Astrocyte (in vitro differentiated cells and primary cell): ENCODE measurements around the gene NDOR1. TPM values are rescaled to one million over a fixed set of nuclear protein-coding genes. Genes with fewer than 3 reads are reported as not detected.

Experiments used
- DNase-seq: peaks from one replicate; pipeline ENCODE4 v3.0.0-alpha.2; 2010; ENCODE audit warnings: low read depth
- FAIRE-seq: peaks from 2 replicates; lab custom pipeline; 2011; peaks lifted over from hg19 to GRCh38; lab: Jason Lieb, UNC
- H2AFZ ChIP-seq: 2 replicates; pipeline ENCODE4 v1.6.0; 2012; ENCODE audit warnings: low read depth, low read length, inconsistent platforms
- H3K27ac ChIP-seq: 2 replicates; pipeline ENCODE4 v1.5.1; 2011; ENCODE audit warnings: low read depth, low read length, inconsistent platforms
- H3K27me3 ChIP-seq: 2 replicates; pipeline ENCODE4 v1.6.0; 2011; ENCODE audit warnings: low read length, inconsistent platforms; ENCODE audit not compliant: insufficient read depth
- H3K36me3 ChIP-seq: 2 replicates; pipeline ENCODE4 v1.5.1; 2011; ENCODE audit warnings: low read length, inconsistent platforms; ENCODE audit not compliant: insufficient read depth
- H3K4me1 ChIP-seq: 2 replicates; pipeline ENCODE4 v1.5.1; 2011; ENCODE audit warnings: low read length, inconsistent platforms; ENCODE audit not compliant: insufficient read depth
- H3K4me2 ChIP-seq: 2 replicates; pipeline ENCODE4 v1.6.0; 2012; ENCODE audit warnings: low read length, inconsistent platforms
- H3K4me3 ChIP-seq: 2 replicates; pipeline ENCODE4 v1.5.1; 2011; ENCODE audit warnings: low read depth, mild to moderate bottlenecking, low read length, inconsistent platforms; ENCODE audit not compliant: insufficient read depth
- H3K79me2 ChIP-seq: 2 replicates; pipeline ENCODE4 v1.6.0; 2012; ENCODE audit warnings: mild to moderate bottlenecking, low read length, inconsistent platforms; ENCODE audit not compliant: insufficient read depth
- H3K9ac ChIP-seq: 2 replicates; pipeline ENCODE4 v1.6.0; 2012; ENCODE audit warnings: mild to moderate bottlenecking, low read length, inconsistent platforms
- H3K9me3 ChIP-seq: 2 replicates; pipeline ENCODE4 v1.5.1; 2012; ENCODE audit warnings: low read depth, mild to moderate bottlenecking, low read length, inconsistent platforms; ENCODE audit not compliant: insufficient read depth
- H4K20me1 ChIP-seq: 2 replicates; pipeline ENCODE4 v1.6.0; 2012; ENCODE audit warnings: low read length, inconsistent platforms; ENCODE audit not compliant: insufficient read depth
- H3K27ac Mint-ChIP-seq: one replicate; pipeline ENCODE4 v1.8.0; 2021; ENCODE audit warnings: mild to moderate bottlenecking, mixed read lengths; ENCODE audit not compliant: unreplicated experiment
- H3K27me3 Mint-ChIP-seq: one replicate; pipeline ENCODE4 v1.8.0; 2021; ENCODE audit warnings: low read depth, mixed read lengths; ENCODE audit not compliant: unreplicated experiment
- H3K36me3 Mint-ChIP-seq: one replicate; pipeline ENCODE4 v1.8.0; 2021; ENCODE audit warnings: low read depth, mixed read lengths; ENCODE audit not compliant: unreplicated experiment
- H3K4me1 Mint-ChIP-seq: one replicate; pipeline ENCODE4 v1.8.0; 2021; ENCODE audit warnings: low read depth, mixed read lengths; ENCODE audit not compliant: unreplicated experiment
- H3K4me3 Mint-ChIP-seq: one replicate; pipeline ENCODE4 v1.8.0; 2021; ENCODE audit warnings: mild to moderate bottlenecking, moderate library complexity, mixed read lengths; ENCODE audit not compliant: unreplicated experiment
- H3K9me3 Mint-ChIP-seq: one replicate; pipeline ENCODE4 v1.8.0; 2021; ENCODE audit warnings: mild to moderate bottlenecking, mixed read lengths; ENCODE audit not compliant: unreplicated experiment
- EZH2 ChIP-seq: IDR thresholded peaks from 2 replicates; pipeline ENCODE4 v1.6.1; 2012; ENCODE audit warnings: mild to moderate bottlenecking, low read length, inconsistent platforms; ENCODE audit not compliant: insufficient read depth
- total RNA-seq: library from RNA; stranded (reverse); gene quantifications from 2 replicates; pipeline ENCODE4 v1.2.1, GENCODE V29; 2021
- TF ChIP-seq, protein P1 (sequence below): IDR thresholded peaks from 2 replicates; pipeline ENCODE4 v1.5.1; 2011; ENCODE audit warnings: low read depth, mild to moderate bottlenecking, inconsistent platforms, low read length, moderate library complexity; ENCODE audit not compliant: insufficient read depth

The NDOR1 gene
- total RNA-seq, 1 donor from 2014 or later: 14.5 TPM

DNA sequence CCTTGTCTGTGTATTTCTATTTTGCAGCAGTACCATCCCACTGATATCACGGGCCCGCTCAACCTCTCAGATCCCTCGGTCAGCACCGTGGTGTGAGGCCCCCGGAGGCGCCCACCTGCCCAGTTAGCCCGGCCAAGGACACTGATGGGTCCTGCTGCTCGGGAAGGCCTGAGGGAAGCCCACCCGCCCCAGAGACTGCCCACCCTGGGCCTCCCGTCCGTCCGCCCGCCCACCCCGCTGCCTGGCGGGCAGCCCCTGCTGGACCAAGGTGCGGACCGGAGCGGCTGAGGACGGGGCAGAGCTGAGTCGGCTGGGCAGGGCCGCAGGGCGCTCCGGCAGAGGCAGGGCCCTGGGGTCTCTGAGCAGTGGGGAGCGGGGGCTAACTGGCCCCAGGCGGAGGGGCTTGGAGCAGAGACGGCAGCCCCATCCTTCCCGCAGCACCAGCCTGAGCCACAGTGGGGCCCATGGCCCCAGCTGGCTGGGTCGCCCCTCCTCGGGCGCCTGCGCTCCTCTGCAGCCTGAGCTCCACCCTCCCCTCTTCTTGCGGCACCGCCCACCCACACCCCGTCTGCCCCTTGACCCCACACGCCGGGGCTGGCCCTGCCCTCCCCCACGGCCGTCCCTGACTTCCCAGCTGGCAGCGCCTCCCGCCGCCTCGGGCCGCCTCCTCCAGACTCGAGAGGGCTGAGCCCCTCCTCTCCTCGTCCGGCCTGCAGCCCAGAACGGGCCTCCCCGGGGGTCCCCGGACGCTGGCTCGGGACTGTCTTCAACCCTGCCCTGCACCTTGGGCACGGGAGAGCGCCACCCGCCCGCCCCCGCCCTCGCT is 37.5 kb upstream of the NDOR1 start:
- Mint-ChIP-seq H3K9me3 (no peaks in the 10 kb centered on the region), H3K36me3 (no peaks in the 10 kb centered on the region), H3K4me3 (no peak overlapping the region), H3K27me3 (peaks cover 40% of the 10 kb centered on the region), H3K4me1 (no peaks in the 10 kb centered on the region), H3K27ac (no peak overlapping the region)
- no peak for FAIRE-seq
- Histone ChIP-seq H3K4me2 (no peak overlapping the region), H3K27ac (no peak overlapping the region), H3K27me3 (peaks cover 43% of the 10 kb centered on the region), H4K20me1 (no peaks in the 10 kb centered on the region), H3K9ac (no peak overlapping the region), H2AFZ (no peak overlapping the region), H3K4me1 (no peaks in the 10 kb centered on the region), H3K79me2 (no peaks in the 10 kb centered on the region), H3K9me3 (no peaks in the 10 kb centered on the region), H3K36me3 (no peaks in the 10 kb centered on the region), H3K4me3 (no peak overlapping the region)
- peak; percentile 58 for TF ChIP-seq EZH2
- TF ChIP-seq, protein P1, sequence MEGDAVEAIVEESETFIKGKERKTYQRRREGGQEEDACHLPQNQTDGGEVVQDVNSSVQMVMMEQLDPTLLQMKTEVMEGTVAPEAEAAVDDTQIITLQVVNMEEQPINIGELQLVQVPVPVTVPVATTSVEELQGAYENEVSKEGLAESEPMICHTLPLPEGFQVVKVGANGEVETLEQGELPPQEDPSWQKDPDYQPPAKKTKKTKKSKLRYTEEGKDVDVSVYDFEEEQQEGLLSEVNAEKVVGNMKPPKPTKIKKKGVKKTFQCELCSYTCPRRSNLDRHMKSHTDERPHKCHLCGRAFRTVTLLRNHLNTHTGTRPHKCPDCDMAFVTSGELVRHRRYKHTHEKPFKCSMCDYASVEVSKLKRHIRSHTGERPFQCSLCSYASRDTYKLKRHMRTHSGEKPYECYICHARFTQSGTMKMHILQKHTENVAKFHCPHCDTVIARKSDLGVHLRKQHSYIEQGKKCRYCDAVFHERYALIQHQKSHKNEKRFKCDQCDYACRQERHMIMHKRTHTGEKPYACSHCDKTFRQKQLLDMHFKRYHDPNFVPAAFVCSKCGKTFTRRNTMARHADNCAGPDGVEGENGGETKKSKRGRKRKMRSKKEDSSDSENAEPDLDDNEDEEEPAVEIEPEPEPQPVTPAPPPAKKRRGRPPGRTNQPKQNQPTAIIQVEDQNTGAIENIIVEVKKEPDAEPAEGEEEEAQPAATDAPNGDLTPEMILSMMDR: no peak
- no peak for DNase-seq

DNA sequence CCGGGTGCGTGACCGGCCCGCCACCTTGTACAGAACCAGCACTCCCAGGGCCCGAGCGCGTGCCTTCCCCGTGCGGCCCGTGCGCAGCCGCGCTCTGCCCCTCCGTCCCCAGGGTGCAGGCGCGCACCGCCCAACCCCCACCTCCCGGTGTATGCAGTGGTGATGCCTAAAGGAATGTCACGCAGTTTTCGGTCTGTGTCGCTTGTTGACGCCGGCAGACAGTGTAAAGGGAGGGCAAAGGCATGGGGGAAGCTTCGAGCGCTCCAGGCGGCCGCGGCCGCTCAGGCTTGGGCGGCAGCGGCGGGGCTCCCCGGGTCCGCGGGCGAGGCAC is 37.0 kb upstream of the NDOR1 start:
- peaks cover 35% of the 10 kb centered on the region for H3K27me3 Mint-ChIP-seq

More for the DNA sequence above, 37.0 kb upstream of the NDOR1 start:
- Mint-ChIP-seq H3K36me3 (no peaks in the 10 kb centered on the region), H3K4me1 (no peaks in the 10 kb centered on the region), H3K4me3 (no peak overlapping the region), H3K9me3 (no peaks in the 10 kb centered on the region), H3K27ac (no peak overlapping the region)
- H2AFZ ChIP-seq: no peak overlapping the region
- peaks cover 39% of the 10 kb centered on the region for H3K27me3 ChIP-seq
- no peaks in the 10 kb centered on the region for H3K36me3 ChIP-seq
- H4K20me1 ChIP-seq: no peaks in the 10 kb centered on the region
- peak overlapping the region; percentile 65 for H3K4me2 ChIP-seq
- no peak for FAIRE-seq
- TF ChIP-seq, protein P1: no peak
- peak; percentile 7 for TF ChIP-seq EZH2
- no peaks in the 10 kb centered on the region for H3K4me1 ChIP-seq
- no peak overlapping the region for H3K27ac ChIP-seq
- no peak for DNase-seq
- H3K9me3 ChIP-seq: no peaks in the 10 kb centered on the region
- H3K79me2 ChIP-seq: no peaks in the 10 kb centered on the region
- H3K9ac ChIP-seq: no peak overlapping the region
- no peak overlapping the region for H3K4me3 ChIP-seq
